ENCODE data around the gene FAM241A.

DNA sequence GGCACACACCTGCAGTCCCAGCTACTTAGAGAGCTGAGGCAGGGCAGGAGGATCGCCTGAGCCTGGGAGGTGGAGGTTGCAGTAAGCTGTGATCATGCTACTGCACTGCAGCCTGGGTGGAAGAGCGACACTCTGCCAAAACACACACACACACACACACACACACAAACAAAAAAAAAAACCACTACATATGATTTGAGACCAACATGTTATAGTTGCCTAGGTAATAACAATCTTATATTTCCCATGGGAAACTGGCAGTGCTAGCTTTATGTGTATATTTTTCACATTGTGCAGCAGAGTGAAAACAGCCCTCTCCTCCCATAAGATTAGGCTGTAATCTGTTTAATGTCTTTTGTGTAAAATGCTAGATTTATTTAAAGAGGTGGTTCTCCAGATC lies 3.1 kb upstream of the FAM241A start:
- TF ChIP-seq, protein P1, sequence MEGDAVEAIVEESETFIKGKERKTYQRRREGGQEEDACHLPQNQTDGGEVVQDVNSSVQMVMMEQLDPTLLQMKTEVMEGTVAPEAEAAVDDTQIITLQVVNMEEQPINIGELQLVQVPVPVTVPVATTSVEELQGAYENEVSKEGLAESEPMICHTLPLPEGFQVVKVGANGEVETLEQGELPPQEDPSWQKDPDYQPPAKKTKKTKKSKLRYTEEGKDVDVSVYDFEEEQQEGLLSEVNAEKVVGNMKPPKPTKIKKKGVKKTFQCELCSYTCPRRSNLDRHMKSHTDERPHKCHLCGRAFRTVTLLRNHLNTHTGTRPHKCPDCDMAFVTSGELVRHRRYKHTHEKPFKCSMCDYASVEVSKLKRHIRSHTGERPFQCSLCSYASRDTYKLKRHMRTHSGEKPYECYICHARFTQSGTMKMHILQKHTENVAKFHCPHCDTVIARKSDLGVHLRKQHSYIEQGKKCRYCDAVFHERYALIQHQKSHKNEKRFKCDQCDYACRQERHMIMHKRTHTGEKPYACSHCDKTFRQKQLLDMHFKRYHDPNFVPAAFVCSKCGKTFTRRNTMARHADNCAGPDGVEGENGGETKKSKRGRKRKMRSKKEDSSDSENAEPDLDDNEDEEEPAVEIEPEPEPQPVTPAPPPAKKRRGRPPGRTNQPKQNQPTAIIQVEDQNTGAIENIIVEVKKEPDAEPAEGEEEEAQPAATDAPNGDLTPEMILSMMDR (IDR thresholded peaks at IDR 0.05): no peak
- TF ChIP-seq POLR2A (IDR thresholded peaks at IDR 0.05) (no peak), EP300 (IDR thresholded peaks at IDR 0.05) (no peak)

Measured in upper lobe of left lung (tissue), 4 donors.